Karpas-422 (cell line): ENCODE measurements around the gene SLC23A2. TPM values are rescaled to one million over a fixed set of nuclear protein-coding genes. Genes with fewer than 3 reads are reported as not detected.

Source experiments
- DNase-seq: peaks from one replicate; pipeline ENCODE4 v3.0.0-alpha.2; 2015
- H2AFZ ChIP-seq: fragments of 200-600 bp; sonication (generic); 2 replicates; pipeline ENCODE4 v1.6.1; 2014; ENCODE audit warnings: antibody characterized with exemption, low read length, mixed read lengths
- H3K27ac ChIP-seq: fragments of 200-600 bp; sonication (generic); 2 replicates; pipeline ENCODE4 v1.5.1; 2014; ENCODE audit warnings: mild to moderate bottlenecking, low read length, moderate library complexity
- H3K27me3 ChIP-seq: fragments of 200-600 bp; sonication (generic); 2 replicates; pipeline ENCODE4 v1.6.1; 2014; ENCODE audit warnings: low read length, mixed read lengths
- H3K36me3 ChIP-seq: fragments of 200-600 bp; sonication (generic); 2 replicates; pipeline ENCODE4 v1.6.1; 2014; ENCODE audit warnings: low read length, mixed read lengths; ENCODE audit not compliant: insufficient read depth
- H3K4me1 ChIP-seq: fragments of 200-600 bp; sonication (generic); 2 replicates; pipeline ENCODE4 v1.6.1; 2014; ENCODE audit warnings: mild to moderate bottlenecking, low read length, mixed read lengths
- H3K4me2 ChIP-seq: fragments of 200-600 bp; sonication (generic); 2 replicates; pipeline ENCODE4 v1.6.1; 2014; ENCODE audit warnings: low read length, low read depth, mild to moderate bottlenecking; ENCODE audit not compliant: poor library complexity, severe bottlenecking
- H3K4me3 ChIP-seq: fragments of 200-600 bp; sonication (generic); 2 replicates; pipeline ENCODE4 v1.5.1; 2014; ENCODE audit warnings: mild to moderate bottlenecking, antibody characterized with exemption, low read length, mixed read lengths
- H3K79me2 ChIP-seq: fragments of 200-600 bp; sonication (generic); 2 replicates; pipeline ENCODE4 v1.6.1; 2014; ENCODE audit warnings: mild to moderate bottlenecking, low read length, mixed read lengths
- H3K9ac ChIP-seq: fragments of 200-600 bp; sonication (generic); 2 replicates; pipeline ENCODE4 v1.6.0; 2014; ENCODE audit warnings: low read length
- H3K9me2 ChIP-seq: fragments of 200-600 bp; sonication (generic), shearing (Covaris generic); replicated peaks from 2 replicates; pipeline ENCODE4 v1.6.0; 2014; ENCODE audit warnings: mild to moderate bottlenecking, low read length, moderate library complexity; ENCODE audit not compliant: insufficient read depth
- H3K9me3 ChIP-seq: fragments of 300-700, 200-600 bp; sonication (generic); 2 replicates; pipeline ENCODE4 v1.6.1; 2014; ENCODE audit warnings: low read length, mixed read lengths
- H4K20me1 ChIP-seq: fragments of 200-600 bp; sonication (generic); 2 replicates; pipeline ENCODE4 v1.6.1; 2014; ENCODE audit warnings: mild to moderate bottlenecking, antibody characterized with exemption, low read length, low read depth; ENCODE audit not compliant: insufficient read depth
- total RNA-seq: library from RNA; depleted of rRNA; stranded (reverse); fragments of >200 nt; shearing (Covaris generic); gene quantifications from 2 replicates; pipeline ENCODE4 v1.2.3, GENCODE V29; 2014; ENCODE audit warnings: low replicate concordance

The SLC23A2 gene
- total RNA-seq, 1 experiment from 2014 or later: 49.2 TPM

GRCh38 chr20:4833074-4833728 lies 168.1 kb downstream of the SLC23A2 start:
- Histone ChIP-seq H3K9me2 (no peaks in the 10 kb centered on the region), H3K27ac (no peak overlapping the region), H3K4me2 (no peak overlapping the region), H3K4me1 (no peaks in the 10 kb centered on the region), H4K20me1 (0 out of 2 replicates have a peak, but pooled peaks cover 4% of the 10 kb centered on the region), H3K4me3 (no peak overlapping the region), H2AFZ (no peak overlapping the region), H3K9me3 (no peaks in the 10 kb centered on the region), H3K36me3 (no peaks in the 10 kb centered on the region), H3K9ac (no peak overlapping the region), H3K79me2 (no peaks in the 10 kb centered on the region), H3K27me3 (no peaks in the 10 kb centered on the region)
- no peak for DNase-seq

GRCh38 chr20:4832469-4832868 lies 168.8 kb downstream of the SLC23A2 start:
- H2AFZ ChIP-seq: no peak overlapping the region
- no peaks in the 10 kb centered on the region for H3K27me3 ChIP-seq
- H3K4me1 ChIP-seq: no peaks in the 10 kb centered on the region
- H3K9me2 ChIP-seq: no peaks in the 10 kb centered on the region
- H3K27ac ChIP-seq: no peak overlapping the region
- no peaks in the 10 kb centered on the region for H3K9me3 ChIP-seq
- H3K79me2 ChIP-seq: no peaks in the 10 kb centered on the region
- no peaks in the 10 kb centered on the region for H3K36me3 ChIP-seq
- H3K4me2 ChIP-seq: no peak overlapping the region
- peaks cover 4% of the 10 kb centered on the region; the same call in 1 of the 2 replicates for H4K20me1 ChIP-seq
- no peak overlapping the region for H3K9ac ChIP-seq
- no peak overlapping the region for H3K4me3 ChIP-seq
- DNase-seq: no peak

GRCh38 chr20:4830696-4831095 lies 170.6 kb downstream of the SLC23A2 start:
- H3K79me2 ChIP-seq: no peaks in the 10 kb centered on the region
- no peak overlapping the region for H3K4me3 ChIP-seq
- no peak for DNase-seq
- no peaks in the 10 kb centered on the region for H3K27me3 ChIP-seq
- no peak overlapping the region for H2AFZ ChIP-seq
- H4K20me1 ChIP-seq: peaks cover 4% of the 10 kb centered on the region; the same call in 1 of the 2 replicates
- H3K4me2 ChIP-seq: no peak overlapping the region
- H3K9ac ChIP-seq: no peak overlapping the region
- no peaks in the 10 kb centered on the region for H3K9me2 ChIP-seq
- no peaks in the 10 kb centered on the region for H3K36me3 ChIP-seq
- H3K4me1 ChIP-seq: no peaks in the 10 kb centered on the region
- no peak overlapping the region for H3K27ac ChIP-seq
- no peaks in the 10 kb centered on the region for H3K9me3 ChIP-seq

GRCh38 chr20:4830259-4830658 lies 171.1 kb downstream of the SLC23A2 start:
- Histone ChIP-seq H3K27me3 (no peaks in the 10 kb centered on the region), H4K20me1 (peaks cover 4% of the 10 kb centered on the region; the same call in 1 of the 2 replicates), H2AFZ (no peak overlapping the region), H3K9me2 (no peaks in the 10 kb centered on the region), H3K9ac (no peak overlapping the region), H3K27ac (no peak overlapping the region), H3K79me2 (no peaks in the 10 kb centered on the region), H3K4me2 (no peak overlapping the region), H3K9me3 (no peaks in the 10 kb centered on the region), H3K36me3 (no peaks in the 10 kb centered on the region), H3K4me3 (no peak overlapping the region), H3K4me1 (no peaks in the 10 kb centered on the region)
- DNase-seq: no peak

GRCh38 chr20:4829514-4830215 lies 171.6 kb downstream of the SLC23A2 start:
- H4K20me1 ChIP-seq: peaks cover 4% of the 10 kb centered on the region; the same call in 1 of the 2 replicates
- H3K27ac ChIP-seq: no peak overlapping the region
- H2AFZ ChIP-seq: no peak overlapping the region
- no peaks in the 10 kb centered on the region for H3K36me3 ChIP-seq
- H3K27me3 ChIP-seq: no peaks in the 10 kb centered on the region
- no peaks in the 10 kb centered on the region for H3K4me1 ChIP-seq
- no peaks in the 10 kb centered on the region for H3K9me3 ChIP-seq
- no peak overlapping the region for H3K4me2 ChIP-seq
- no peak overlapping the region for H3K9ac ChIP-seq
- H3K4me3 ChIP-seq: no peak overlapping the region
- DNase-seq: peak; percentile 65
- no peaks in the 10 kb centered on the region for H3K79me2 ChIP-seq
- H3K9me2 ChIP-seq: no peaks in the 10 kb centered on the region

GRCh38 chr20:4828830-4829513 lies 172.3 kb downstream of the SLC23A2 start:
- H3K9me3 ChIP-seq: no peaks in the 10 kb centered on the region
- H3K27me3 ChIP-seq: no peaks in the 10 kb centered on the region
- H3K4me3 ChIP-seq: no peak overlapping the region
- no peaks in the 10 kb centered on the region for H3K9me2 ChIP-seq
- no peak overlapping the region for H3K4me2 ChIP-seq
- peaks cover 6% of the 10 kb centered on the region for H3K4me1 ChIP-seq
- peaks cover 4% of the 10 kb centered on the region; the same call in 1 of the 2 replicates for H4K20me1 ChIP-seq
- H3K79me2 ChIP-seq: no peaks in the 10 kb centered on the region
- H3K9ac ChIP-seq: no peak overlapping the region
- H3K36me3 ChIP-seq: no peaks in the 10 kb centered on the region
- no peak for DNase-seq
- no peak overlapping the region for H2AFZ ChIP-seq
- H3K27ac ChIP-seq: no peak overlapping the region

GRCh38 chr20:4821590-4821989 lies 179.7 kb downstream of the SLC23A2 start:
- Histone ChIP-seq H3K27me3 (no peaks in the 10 kb centered on the region), H3K9me2 (no peaks in the 10 kb centered on the region), H3K4me1 (peaks cover 65% of the 10 kb centered on the region), H3K4me2 (peak overlapping the region; percentile 95), H3K79me2 (peaks cover 46% of the 10 kb centered on the region), H3K36me3 (peaks cover 37% of the 10 kb centered on the region), H2AFZ (no peak overlapping the region), H3K9ac (peak overlapping the region; percentile 84), H3K27ac (peak overlapping the region; percentile 99), H4K20me1 (peaks cover 4% of the 10 kb centered on the region; the same call in 1 of the 2 replicates), H3K4me3 (peak overlapping the region; percentile 72), H3K9me3 (no peaks in the 10 kb centered on the region)
- no peak for DNase-seq
